Stimulated activated CD4-positive, alpha-beta T cell treated with anti-CD3 and anti-CD28 coated beads, Interleukin-2, amount 100 ng/mL, for 24 hours (primary cell): ENCODE results near the gene NOM1.

Experiments
- DNase-seq, 2 donors: peaks; one replicate each; pipeline ENCODE4 v3.0.0-alpha.2; 2020

Gene NOM1

GRCh38 chr7:157005456-157006204, 56.1 kb downstream of the NOM1 start:
- no peak for DNase-seq

- no peak for DNase-seq
Measured at GRCh38 chr7:157006205-157006747, 56.8 kb downstream of the NOM1 start.

DNA sequence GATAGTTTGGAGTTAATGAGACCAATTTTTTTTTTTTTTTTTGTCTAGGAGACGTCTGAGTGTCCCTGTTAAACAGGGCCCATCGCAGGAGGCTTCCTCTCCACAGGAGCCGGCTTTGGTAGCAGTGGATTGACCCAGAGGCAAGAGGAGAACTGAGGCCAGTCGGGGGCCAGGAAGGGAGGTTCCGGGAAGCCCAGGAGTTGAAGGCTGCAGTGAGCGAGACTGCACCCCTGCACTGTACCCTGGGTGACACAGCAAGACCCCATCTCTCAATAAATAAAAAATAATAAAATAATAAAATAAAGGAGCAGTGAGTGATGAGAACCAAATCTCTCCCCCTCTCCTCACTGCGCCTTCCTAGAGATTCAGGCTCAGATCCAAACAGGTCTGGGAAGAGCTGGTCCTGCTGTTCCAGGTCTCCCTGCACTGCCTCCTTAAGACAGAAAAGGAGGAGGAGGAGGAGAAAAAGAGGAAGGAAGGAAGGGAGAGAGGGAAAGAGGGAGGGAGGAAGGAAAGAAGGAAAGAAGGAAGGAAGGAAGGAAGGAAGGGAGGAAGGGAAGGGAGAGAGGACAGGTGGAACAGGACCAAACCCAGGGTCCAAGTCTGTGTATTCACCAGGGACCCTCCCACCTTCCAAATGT, 57.4 kb downstream of the NOM1 start:
- no peak for DNase-seq

DNA sequence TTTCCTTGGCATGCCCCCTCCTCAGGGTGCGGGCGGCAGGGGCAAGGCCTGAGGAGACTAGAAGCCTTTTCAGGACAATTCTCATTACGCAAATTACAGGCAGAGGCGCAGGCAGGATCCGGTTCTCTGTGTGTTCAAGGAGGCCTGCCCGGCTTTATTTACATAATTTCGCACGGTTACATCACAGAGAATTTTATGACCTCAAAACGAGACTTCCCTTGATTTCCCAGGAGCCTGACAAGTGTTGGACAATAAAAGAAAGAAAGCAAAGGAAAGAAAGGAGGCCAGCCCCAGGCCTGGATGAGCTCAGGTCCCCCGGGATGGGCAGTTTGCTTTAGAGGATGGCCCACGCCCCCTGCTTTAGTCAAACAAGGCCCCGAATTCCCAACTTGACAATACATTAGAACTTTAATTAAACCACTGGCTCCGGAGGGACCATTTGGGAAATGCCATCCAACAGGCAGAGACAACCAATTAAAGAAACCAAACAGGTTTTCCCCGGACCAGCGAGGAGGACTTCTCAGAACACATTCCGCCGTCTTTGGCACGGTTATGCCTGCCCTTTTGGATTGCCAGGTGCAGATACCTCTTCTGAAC, 58.1 kb downstream of the NOM1 start:
- DNase-seq = no peak

GRCh38 chr7:157008206-157009169, 59.0 kb downstream of the NOM1 start:
- no peak for DNase-seq

DNA sequence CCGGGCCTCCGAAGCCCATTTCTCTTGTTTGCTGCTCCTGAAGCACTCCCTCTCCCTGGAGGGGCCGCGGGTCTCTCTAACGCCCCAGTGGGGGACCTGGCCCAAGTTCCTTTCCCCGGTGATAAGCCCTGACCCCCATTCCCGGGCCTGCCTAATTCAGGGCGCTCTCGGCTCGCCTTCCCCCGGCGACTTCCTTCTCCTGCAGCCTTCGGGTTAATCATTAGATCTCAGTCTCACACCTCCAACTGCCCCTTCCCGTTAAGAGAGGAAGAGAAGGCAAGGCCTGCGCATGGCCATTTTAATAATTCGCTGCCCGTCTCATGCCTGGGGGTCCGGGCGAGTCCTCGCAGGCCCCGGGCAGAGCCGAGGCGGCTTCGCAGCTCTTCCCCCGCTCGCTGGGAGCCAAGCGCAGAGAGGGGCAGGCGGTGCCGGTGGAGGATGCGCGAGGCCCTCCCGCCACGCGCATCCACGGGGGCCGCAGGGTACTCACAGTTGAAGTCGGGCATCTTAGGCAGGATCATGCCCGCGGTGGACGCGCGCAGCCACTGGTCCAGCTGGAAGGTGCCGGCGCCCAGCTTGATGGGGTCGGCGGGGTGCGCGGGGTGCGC, 59.8 kb downstream of the NOM1 start:
- no peak for DNase-seq

GRCh38 chr7:157009778-157010587, 60.5 kb downstream of the NOM1 start:
- no peak for DNase-seq

- peak; percentile 39 to 69 for DNase-seq
Measured at GRCh38 chr7:157010588-157011332, 61.2 kb downstream of the NOM1 start, which contains the start of gene MNX1. TSS of gene MNX1 (minus strand) at chr7:157010663. CDS start at chr7:157010350, 313 bp downstream.

- no peak for DNase-seq
Measured at GRCh38 chr7:157011333-157012112, 62.0 kb downstream of the NOM1 start.

DNA sequence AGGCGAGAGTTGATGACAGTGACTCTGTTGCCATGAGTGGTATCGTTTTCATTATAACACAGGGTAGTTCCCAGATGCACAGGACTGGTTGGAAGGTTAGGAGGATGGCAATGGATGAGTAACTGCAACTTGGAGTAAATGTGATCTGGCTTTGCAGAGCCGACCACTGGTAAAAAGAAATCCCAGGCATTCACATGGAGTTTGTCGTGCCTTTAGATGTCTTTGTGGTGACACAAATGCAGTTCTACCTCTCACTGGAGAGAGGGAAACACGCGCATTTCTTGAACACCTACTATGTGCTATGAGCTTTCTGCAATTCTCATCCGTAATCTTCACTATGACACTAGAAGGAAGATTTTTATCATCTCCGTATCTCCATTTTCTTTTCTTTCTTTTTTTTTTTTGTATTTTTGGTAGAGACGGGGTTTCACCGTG, 62.6 kb downstream of the NOM1 start:
- DNase-seq = no peak

- DNase-seq = no peak
Measured at GRCh38 chr7:157013101-157013500, 63.6 kb downstream of the NOM1 start.

DNA sequence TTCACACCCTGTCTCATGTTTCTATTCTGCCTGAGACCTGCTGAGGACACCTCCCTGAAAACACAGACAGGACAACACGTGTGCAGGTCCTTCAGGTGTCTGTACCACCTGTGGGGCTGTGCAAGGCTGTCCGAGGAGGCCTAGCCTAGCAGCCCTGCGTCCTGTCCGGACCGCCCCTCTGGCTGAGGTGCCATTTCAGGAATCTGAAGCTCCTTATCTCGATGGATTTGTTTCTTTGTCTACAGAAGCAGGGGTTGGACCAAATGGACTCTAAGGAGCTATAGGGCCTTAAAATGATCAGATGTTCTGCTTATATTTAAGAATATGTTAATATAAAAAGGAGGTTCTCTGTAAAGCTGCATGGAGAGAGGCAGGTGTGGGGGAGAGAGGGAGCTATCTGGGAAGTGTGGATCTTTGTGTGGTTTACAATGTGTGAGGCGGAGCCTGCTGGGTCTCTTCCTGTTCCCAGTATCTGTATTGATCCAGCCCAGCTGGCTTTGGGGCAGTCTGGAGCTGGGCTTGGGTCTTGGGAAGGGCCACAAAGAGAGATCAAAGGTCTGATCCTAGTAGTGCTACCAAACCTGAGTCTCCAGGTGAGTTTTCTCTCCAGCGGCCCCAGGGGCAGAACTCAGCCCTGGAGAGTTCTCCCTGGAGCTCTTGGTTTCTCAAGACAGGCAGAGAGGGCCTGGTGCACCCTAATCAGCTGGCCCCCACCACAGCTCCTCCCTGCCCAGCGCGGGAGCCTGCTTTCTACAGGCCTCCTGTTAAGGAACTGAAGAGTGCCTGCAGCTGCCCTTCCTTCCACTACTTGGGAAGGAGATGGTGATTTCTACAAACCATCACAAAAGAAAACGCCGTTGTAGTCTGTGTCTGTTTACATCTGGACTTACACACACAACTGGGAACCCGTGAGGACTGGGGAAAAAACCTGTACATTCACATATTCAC, 64.4 kb downstream of the NOM1 start:
- no peak for DNase-seq

GRCh38 chr7:157014635-157015555, 65.4 kb downstream of the NOM1 start:
- DNase-seq = no peak

DNA sequence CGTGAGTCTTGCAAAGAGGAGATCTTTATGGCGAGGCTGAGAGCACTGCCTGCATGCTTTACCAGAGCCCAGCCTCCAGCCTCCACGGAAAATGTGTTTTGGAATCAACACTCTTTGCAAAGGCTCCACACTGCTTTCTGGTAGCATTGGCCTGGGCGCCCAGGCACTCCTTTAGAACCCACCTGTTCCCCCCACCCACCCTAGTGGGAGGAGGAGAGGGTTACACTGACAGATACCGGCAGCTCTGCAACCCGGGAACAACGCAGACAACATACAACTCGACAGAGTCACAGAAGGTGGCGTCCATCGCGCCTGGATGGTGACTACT, 66.5 kb downstream of the NOM1 start:
- no peak for DNase-seq

- DNase-seq = peak in 1 of 2 donors; percentile 36
Measured at GRCh38 chr7:157016352-157017041, 67.0 kb downstream of the NOM1 start.

DNA sequence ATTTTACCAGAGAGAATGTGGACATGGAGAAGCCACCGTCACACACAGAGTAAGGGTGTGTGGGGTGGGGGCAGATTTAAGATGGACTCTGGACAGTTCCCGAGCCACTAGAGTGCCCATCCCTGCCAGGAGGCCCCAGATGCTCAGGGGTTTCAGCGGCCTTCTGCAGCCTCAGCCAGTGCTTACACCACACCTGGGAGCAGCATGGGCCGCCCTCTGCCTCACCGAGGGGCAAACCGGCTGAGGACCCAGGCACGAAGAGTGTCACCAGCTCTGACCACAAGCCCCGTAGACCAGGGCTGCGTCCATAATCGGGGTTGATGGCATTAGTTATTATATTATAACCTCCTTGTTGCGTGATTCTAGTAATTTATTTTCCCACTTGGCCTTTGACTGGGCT, 67.6 kb downstream of the NOM1 start:
- no peak for DNase-seq
